Measurements from ENCODE around the gene ADARB2.
"Not testable (repeated sequence)": the region's sequence is repeated elsewhere in the genome, so short reads cannot be mapped to it uniquely, and the experiment has no call there.

ADARB2 gene

DNA sequence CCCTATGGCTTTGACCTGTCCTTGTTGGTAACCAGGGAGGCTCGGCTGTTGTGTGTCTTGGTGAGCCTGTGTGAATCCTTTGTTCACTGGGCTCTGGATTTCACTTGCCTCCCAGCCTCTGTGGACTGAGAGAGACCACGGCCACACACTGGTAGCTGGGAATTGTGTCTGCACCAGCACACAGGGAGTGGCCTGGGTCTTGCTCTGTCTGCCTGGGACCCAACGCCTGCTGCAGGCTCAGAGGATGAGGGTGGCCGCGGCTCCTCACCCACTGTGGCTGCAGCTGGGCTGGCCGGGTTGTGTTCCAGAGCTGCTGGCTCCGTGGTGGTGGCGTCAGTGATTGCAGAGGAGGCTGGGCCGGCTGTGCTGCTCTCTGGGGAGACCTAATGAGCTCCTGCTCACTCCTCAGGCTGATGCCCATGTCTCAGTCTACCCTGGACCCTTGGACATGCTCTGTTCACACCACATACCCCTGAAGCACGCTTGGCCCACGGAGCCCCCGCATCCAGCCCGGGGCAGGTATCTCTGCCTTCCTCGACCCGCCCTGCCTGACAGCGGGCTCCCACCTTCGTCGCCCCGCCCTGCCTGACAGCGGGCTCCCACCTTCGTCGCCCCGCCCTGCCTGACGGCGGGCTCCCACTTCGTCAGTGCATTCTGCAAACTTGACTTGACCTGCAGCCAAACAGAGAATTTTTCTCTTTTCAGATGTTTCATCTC lies 328.5 kb downstream of the ADARB2 start:
- no peak for DNase-seq (ENCODE audit: low spot score)

DNA sequence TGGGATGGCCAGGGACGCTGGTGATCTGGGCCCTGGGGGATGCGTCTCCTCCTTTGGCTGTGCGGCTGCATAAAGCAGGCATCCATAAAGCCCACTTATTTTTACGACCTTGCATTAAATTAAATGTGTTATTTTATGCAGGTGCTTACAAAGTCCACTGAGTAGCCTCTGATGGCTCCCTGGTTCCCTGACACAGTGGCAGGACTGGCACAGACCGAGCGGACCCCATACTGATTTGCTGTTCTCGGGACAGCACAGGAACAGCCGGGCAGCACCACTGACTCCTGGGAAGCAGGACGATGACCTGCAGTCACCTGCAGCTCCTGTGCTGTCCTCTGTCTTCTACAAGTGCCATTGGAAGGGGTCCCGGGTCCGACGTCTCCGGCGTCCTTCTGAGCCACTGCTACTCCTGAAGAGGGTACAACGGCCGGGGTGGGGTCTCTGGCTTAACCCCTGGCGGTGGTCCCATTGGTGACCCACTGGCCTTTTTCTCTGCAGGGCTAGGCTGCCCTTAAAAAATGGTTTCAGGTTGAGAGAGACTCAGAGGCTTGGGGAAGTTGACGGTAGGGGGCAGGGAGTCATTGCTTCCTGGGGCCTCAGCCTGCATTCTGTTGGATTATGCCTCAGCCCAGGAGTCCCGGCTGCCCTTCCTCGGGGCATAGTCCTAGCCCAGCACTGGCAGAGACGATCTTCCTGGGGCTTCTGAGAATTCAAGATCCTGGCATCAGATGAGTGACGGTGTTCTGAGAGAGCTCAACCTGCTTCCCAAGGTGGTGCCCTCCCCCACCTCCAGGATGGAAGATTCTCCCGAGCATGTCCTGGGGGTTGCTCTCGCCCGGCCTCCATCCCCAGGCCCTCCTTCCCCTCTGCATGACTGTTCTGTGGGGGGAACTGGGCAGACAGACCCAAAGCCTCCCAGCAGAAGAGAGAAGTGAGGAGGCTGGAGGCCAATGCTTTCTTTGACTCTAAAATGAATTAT lies 330.1 kb downstream of the ADARB2 start:
- DNase-seq (ENCODE audit: low spot score): no peak

DNA sequence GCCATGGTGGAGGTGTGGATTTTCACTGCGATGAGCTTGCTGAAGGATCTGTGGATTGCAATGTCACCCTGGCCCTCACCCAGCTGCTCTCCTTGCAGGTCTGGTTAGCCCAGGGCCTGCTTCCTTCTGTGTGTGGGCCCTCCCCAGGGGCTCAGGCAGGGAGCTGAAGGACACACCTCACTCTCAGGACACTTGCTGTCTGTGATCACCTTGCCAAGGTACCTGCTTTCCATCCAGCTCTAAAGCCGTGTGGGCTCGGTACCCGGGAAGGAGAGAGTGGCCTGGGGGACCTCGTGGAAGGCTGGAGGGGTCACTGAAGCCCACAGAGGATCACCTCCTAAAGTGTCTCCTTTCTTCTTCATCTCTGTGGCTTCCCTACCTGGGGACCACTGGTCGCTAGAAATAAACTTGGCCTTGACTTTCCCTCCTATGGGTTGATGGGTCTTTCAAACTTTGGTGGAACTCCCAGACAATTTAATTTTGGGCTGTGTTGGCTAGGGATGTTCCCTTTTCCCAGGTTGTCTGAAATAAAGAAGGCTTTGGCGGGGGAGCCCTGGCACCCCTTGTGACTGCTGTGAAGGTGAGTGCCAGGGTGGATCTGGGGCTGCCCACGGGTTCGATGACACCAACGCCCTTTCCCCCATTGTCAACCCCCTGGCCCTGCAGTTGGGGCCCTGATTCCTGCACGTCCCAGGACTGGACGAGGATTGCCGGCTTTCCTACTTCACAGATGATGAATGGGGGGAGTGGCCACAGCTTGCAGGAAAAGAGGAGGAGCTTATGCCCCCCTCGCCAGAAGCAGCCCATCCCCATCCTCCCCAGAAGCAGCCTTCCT lies 331.0 kb downstream of the ADARB2 start:
- no peak for DNase-seq (ENCODE audit: low spot score)

DNA sequence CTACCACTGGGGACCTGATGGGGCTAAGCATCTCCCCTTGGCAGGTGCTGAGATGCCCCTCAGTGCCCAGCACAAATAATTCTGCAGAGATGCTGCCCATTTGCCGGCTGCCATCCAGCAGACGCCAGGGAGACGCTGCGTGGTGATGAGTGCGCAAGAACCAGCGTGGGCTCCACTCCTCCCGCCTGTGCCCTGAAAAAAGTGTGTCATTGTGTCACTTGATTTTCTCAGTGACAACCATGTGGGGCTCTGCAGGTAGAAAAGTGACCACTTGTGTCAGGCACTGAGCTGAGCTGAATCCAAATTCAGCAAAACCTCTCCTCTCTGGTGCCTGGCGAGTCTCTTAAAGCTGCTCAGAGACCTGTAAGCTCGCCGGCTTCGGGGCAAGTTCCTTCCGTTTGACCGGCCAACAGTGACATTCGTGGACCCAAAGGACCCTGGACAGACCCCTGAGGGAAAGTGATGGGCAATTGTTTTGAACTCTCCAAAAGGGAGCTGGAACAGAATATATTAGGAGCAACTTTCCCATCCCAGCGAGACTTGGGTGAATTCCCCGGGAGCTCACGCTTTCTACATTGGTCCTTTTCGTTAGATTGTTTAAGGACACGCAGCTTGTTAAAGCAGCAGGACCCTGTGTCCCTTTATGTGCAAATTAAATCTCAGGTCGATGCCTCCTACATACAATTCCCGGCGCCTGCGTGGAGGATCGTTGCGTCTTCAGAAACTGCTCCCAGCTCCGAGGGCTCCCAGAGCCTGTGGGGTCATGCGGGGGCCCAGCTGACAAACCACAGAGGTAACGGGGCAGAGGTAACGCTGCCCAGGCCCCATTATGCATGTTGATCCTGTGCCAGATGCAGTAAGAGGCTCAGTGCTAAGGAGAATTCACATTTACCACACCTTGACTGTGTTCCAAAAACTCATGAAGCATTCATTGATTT lies 332.7 kb downstream of the ADARB2 start:
- no peak for DNase-seq (ENCODE audit: low spot score)

DNA sequence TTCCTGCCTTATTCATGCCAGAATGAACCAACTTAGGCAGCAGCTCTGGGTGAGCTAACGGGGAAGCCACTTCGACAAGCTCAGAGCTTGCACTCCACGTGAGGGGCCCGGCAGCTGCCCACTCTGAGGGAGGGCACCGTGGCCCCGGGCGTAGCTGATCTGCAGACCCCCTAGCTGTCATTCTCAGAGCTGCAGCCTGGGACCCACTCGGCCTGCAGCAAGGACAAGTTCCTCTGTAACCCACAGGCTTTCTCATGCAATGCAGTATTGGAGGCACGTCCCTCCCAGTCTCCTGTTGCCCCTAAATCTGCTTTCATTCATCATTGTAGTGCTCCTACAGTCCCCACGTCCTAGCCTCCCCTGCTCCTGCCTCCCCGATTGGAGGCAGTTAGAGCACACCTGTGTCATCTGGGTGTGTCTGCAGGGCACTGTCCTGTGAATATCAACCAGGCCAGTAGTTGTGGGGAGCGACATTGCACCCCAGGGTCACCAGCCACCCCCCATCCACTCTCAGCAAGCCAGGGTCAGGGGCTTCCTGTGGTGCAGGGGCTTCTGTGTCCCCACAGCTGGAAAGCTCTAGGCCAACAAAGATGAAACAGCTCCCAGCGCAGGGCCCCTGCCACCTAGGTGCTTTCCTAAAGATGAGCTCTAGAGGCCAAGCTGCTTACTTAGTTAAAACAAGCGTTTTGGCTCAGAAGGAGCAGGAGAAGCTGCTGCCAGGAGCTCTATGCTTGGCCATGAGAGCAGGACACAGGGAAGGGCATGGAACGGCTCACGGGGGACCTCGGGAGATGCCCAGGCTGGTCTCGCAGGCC lies 333.6 kb downstream of the ADARB2 start:
- DNase-seq (ENCODE audit: low spot score): no peak

DNA sequence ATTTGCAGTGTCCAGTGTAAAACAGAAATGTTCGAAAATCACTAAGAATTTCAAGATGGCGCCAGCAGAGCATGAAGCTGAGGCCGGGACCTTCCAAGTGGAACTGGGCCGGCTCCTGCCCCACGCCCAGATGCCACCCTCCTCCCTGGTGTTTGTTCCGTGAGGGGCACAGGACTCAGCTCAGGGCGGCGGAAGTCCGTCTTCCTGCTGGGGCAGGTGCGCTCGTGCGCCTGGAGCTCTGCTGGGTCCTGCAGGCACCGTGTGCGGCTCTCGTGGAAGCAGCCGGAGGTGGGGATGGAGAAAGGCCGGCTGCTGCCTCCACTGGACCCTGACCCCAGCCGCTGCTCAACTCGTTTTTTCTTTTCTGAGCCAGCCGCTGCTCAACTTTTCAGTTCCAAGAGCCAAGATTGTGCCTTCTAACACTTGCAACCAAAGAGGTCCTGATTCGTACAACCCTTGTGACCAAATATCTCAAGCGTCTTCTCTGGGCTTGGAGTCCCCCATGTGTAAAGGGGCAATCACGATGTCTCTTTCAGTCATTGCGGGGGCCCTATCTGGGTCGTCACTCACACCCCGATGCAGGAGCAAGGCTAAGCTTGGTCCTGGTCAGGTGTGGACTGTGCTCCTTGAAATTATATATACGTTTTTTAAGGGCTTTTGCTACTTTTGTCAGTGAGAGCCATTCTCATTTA lies 334.4 kb downstream of the ADARB2 start:
- DNase-seq (ENCODE audit: low spot score): no peak

DNA sequence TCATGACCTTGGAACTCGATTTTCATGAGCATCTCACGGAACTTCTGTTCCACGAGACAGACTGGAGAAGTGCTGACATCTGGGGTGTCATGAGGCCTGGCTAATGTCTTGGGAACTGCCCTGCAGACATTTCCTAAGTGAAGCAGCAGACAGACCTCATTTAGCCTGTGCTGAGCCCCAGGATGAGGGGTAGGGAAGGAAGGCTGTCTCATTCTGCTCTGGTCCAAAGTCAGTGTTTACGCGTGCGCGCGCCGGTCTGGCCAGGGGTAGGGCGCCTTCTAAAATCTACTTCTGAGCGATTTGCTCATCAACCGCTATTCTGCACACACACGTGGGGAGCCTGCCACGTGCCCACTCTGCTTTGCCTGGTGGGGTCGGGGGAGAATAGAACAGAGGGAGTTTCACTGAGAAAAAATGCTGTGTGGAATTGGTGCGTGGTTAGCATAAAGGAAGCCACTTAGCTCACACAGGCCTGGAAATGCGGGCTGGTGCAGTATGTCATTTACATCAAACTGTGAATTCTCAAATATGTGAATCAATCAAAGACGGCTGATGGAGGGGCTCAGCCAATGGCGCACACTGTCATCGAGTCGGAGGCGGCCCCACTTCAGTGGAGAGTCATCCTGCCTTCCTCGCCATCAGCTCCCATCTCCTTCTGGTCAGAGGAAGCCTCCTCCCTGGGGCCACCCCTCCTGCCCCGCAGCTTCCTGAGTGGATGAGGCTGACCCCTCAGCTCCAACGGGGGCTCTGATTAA lies 335.1 kb downstream of the ADARB2 start:
- no peak for DNase-seq (ENCODE audit: low spot score)

DNA sequence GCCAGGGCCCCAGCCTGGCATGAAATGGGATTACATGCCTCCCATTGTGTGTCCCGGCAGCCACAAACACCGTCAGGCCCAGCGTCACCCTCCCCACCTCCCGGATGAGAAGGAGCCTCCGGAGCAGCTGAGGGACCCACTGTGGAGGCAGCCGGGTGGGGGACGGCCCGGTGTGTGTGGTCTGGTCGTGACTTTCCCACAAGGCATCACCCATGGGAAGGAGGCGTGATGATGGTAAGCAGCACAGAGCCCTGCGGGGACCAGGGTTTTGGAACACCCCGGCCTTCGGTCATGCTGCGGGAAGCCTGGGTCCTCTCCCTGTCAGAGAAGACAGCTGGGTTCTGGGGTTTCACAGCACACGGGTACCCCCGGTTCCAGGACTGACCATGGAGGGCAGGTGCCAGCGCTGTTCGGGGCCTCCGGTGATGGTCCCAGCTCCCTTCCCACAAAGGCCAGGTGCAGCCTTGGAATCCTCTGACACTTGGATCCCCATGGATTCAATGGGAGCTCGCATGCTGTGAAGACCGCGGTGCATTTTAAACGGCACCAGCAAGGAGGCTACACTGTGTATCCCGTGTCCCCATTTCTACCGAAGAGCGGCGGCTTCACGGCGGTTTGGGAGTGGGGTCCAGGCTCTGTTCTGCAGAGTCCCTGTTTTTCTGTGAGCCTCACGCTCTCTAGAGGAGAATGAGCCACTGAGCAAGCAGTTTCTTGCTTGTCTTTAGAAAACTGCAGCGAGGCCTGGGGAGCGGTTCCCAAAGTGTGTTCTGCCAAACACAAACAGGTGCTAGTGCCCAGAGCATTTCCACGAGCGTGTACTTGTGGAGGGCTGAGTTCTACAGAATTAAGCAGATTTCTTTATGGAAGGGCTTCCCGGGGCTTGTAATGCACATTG lies 336.0 kb downstream of the ADARB2 start:
- no peak for DNase-seq (ENCODE audit: low spot score)

DNA sequence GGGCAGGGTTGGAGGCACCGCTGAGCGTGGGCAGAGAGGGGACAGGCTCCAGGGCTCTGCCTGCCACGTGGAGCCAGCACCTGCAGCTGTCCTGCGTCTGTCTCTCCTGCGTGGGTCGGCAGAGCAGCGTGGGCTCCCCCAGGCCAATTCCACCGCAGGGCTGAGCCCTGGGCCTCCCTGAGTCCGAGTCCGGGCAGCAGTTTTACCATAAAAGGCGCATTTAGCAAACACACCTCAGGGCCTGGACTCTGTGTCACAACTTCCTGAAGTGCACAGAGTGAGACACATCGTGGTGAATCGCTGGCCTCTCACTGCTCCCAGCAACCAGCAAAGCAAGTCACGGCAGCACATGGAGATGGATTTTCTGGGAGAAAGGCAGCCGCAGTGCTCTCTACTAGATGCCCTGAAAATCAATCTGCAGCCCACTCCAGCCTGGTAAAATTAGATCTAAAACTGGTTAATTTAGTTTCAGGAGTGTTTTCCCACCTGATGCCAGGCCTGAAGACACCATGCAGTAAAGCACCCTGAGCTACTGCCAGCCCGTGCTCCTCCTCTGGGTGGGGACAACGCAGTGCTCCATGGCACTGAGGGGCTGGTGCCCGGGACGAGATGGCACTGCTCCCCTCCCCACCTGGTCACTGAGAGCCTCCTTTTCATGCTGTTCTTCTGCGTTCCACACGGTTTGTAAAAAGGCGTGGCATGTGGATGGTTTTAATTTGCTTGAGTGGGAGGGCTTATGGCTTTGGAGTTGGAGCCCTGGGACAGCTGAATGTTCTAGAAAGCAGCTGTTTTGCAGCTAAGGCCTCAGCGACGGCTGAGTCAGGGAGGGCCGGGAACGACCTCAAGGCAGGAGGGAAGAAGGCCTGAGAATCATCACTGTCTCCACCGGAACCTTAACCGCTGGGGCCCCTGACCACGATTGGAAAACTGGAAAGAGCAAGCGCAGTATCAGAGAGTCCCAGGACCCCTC lies 336.9 kb downstream of the ADARB2 start:
- DNase-seq (ENCODE audit: low spot score): no peak

DNA sequence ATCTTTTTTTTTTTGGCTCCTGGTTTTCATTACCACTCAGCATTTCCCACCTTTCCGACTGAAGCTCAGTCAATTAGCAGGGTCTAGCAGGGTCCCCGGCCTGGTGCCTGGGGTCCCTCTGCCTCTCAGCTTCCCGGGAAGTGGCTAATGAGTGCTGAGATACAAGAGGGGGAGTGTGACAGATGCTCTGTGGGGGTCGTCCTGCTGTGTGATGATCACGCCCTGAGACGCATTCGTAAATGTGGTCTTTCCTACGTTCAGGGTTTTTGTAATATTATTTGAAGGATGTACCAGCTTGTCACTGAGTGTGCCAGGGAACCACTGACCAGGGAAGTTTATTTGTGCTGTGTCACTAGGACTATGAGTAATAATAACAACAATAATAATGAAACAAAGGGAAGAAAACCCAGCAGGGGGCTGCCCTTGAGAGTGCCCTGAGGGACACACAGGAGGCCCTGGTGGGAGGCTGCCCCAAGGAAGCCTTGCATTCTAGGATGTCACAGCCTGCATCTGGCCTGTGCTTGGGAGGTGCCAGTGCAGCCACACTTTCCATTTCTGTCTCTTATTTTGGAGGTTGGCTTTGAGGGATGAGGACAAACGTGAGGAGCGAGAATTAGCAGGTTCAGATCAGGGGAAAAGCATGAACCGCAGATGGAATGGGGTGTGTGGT lies 337.8 kb downstream of the ADARB2 start:
- DNase-seq (ENCODE audit: low spot score): no peak

DNA sequence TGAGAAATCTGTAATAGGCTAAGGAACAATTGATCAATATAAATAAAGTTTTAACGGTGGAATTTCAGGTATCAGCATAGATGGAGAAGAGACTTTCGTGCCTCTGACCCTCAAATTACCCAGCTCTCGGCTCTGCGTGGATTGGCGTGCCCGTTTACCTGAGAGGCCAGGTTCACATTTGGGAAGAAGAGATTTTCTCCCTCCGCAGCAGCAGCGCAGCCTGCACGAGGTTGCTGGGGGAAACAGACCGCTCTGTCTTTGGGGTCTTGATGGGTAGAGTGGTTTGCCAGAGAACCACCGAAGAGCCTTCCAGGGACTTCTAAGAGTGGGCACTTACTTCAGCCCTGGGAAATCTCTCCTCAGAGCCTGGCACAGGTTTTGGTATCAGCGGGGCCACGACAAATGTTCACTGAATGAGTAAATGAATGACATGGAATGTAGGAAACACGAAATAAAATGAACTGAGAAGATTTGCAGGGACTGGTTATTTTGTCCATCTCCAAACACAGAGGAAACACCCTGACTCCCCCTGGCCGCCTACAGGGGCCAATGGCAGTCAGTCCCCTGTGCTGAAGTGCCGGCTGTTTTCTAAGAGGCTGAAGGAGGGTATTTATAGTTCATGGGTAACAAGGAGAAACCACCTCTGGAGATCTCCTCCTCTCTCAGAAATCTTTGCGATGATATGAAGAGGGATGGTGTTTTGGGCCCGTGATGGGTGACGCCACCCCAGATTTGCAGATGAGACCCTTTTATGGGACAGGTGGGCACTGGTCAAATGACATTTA lies 338.5 kb downstream of the ADARB2 start:
- no peak for DNase-seq (ENCODE audit: low spot score)

DNA sequence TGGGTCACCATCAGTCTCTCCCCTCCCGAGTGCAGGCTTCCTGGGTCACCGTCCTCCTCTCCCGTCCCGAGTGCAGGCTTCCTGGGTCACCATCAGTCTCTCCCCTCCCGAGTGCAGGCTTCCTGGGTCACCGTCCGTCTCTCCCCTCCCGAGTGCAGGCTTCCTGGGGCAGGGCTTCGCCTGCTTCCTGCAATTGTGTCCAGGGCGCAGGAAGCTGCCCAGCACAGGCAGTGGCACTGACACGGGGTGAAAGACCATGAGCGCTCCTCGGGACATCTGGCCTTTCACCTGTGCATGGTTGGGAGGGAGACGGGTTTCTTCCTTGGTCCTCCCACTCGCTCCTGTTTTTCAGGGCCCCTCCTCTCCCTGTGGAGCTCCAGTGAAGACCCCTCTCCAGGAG lies 339.2 kb downstream of the ADARB2 start:
- not testable (repeated sequence) for DNase-seq (ENCODE audit: low spot score)

DNA sequence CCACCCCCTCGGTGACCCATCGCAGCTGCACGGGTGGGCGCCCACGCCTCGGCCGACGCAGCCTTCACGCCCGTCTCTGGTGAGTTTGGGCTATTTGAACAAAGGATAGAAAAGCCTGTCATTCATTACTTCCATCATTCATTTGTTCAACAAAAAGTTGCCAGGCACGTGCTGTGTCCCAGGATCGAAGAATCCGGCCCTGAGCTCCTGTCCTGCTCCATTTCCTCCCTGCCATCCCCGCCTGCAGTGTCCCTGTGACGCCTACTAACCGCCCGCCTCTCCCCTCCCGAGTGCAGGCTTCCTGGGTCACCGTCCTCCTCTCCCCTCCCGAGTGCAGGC lies 341.1 kb downstream of the ADARB2 start:
- no peak for DNase-seq (ENCODE audit: low spot score)

DNA sequence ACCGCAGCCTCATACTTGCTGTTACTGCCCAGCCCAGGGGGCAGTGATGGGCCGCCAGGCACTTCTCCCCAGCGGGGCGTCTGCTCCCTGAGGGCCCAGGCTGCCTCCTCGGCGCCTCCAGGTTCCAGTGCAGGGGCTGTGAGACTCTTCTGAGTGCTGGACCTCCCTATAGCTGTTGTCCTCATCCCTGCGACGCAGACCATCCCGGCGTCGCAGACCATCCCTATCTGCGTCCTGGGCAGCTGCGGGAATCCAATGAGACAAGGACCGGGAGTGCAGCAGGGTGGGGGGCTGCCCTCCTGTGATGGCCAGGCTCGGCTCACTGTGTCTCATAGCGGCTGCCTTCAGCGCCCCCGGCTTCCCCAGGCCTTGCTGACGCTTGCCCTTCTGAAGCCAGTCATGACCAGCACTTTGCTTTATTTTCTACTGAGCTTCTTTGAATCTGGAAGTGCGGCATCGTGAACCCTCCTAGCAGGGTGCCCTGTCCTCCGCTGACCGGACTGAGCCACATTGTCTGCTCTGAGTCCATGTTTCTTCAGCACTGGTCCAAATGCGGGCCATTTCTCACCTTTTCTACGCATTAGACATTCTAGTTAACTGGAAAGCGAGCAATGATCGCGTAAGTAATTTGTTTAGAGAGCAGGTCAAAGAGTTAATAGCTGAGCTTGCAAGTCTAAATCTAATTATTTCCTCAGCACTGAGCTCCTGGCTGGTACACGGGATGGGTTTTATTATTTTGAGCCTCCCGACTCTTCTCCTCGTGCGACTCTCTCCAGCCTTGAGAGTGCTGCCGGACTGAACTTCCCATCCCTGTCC lies 341.6 kb downstream of the ADARB2 start:
- DNase-seq (ENCODE audit: low spot score): no peak

Data from cerebellar cortex (tissue), 1 donor.